Endothelial cell of umbilical vein (primary cell): ENCODE results near the gene SP140L. TPM values are rescaled to one million over a fixed set of nuclear protein-coding genes. Genes with fewer than 3 reads are reported as not detected.

ENCODE experiments used
- BruUV-seq: library from RNA; stranded (reverse); fragments of 400-500 nt; replicated peaks from 2 replicates; lab custom pipeline; 2021; lab: Mats Ljungman, UMichigan
- CTCF ChIA-PET: fragments of 300-600, 350-600 bp; sonication (Branson Sonifier 250); formaldehyde crosslinking; loops from one replicate; lab custom pipeline; 2021; ENCODE audit warnings: antibody characterized with exemption, inconsistent platforms; lab: Charles Lee
- POLR2A ChIA-PET: fragments of 300-600, 350-600 bp; sonication (Branson Sonifier 250); formaldehyde crosslinking; loops from one replicate; lab custom pipeline; 2021; ENCODE audit warnings: antibody characterized with exemption, inconsistent platforms; lab: Charles Lee
- DNase-seq: peaks from one replicate; pipeline ENCODE4 v3.0.0-alpha.2; 2011; ENCODE audit warnings: low read depth, low spot score
- FAIRE-seq: peaks from 2 replicates; lab custom pipeline; 2011; peaks lifted over from hg19 to GRCh38; lab: Jason Lieb, UNC
- H2AFZ ChIP-seq: 2 replicates; pipeline ENCODE4 v1.6.0; 2012; ENCODE audit warnings: low read depth, low read length, control low read depth, inconsistent platforms
- H3K27ac ChIP-seq: 2 replicates; pipeline ENCODE4 v1.5.1; 2011; ENCODE audit warnings: low read depth, mild to moderate bottlenecking, control low read depth, low read length, moderate library complexity; ENCODE audit not compliant: insufficient read depth
- H3K27me3 ChIP-seq, 2 experiments: 2 replicates each; pipeline versions ENCODE4 v1.6.0 to v1.6.1; 2011; ENCODE audit warnings: low read length in 2 of 2, mixed read lengths in 1 of 2; ENCODE audit not compliant: control insufficient read depth in 2 of 2, insufficient read depth in 2 of 2
- H3K36me3 ChIP-seq, 2 experiments: 2 replicates in 1 of 2; 3 replicates in 1 of 2; pipeline ENCODE4 v1.5.1; 2011; ENCODE audit warnings: low read length in 2 of 2, mild to moderate bottlenecking in 1 of 2, moderate library complexity in 1 of 2; ENCODE audit not compliant: control insufficient read depth in 2 of 2, insufficient read depth in 2 of 2; ENCODE audit errors: extremely low read depth in 1 of 2
- H3K4me1 ChIP-seq: 3 replicates; pipeline ENCODE4 v1.5.1; 2011; ENCODE audit warnings: mild to moderate bottlenecking, low read length; ENCODE audit not compliant: control insufficient read depth, insufficient read depth; ENCODE audit errors: extremely low read depth
- H3K4me2 ChIP-seq: 2 replicates; pipeline ENCODE4 v1.6.1; 2011; ENCODE audit warnings: low read length, control low read depth, mixed read lengths; ENCODE audit not compliant: insufficient read depth
- H3K4me3 ChIP-seq, 3 experiments: fragments of 200-600 bp in 1 of 3; sonication (generic), shearing (Covaris generic) in 1 of 3; replicated peaks in 1 of 3; 2 replicates each; pipeline ENCODE4 v1.5.1; 2011 to 2016; ENCODE audit warnings: control low read depth in 3 of 3, low read length in 3 of 3, mild to moderate bottlenecking in 2 of 3, inconsistent platforms in 1 of 3, low read depth in 1 of 3, moderate library complexity in 1 of 3; ENCODE audit not compliant: insufficient read depth in 1 of 3
- H3K79me2 ChIP-seq: 2 replicates; pipeline ENCODE4 v1.6.0; 2012; ENCODE audit warnings: low read length, inconsistent platforms; ENCODE audit not compliant: control insufficient read depth, insufficient read depth
- H3K9ac ChIP-seq: replicated peaks from 2 replicates; pipeline ENCODE3; 2011; ENCODE audit warnings: low read length, control low read depth; ENCODE audit not compliant: insufficient read depth; ENCODE audit errors: extremely low read depth
- H3K9me1 ChIP-seq: replicated peaks from 3 replicates; pipeline ENCODE4 v1.6.0; 2011; ENCODE audit warnings: mild to moderate bottlenecking, low read length; ENCODE audit not compliant: control insufficient read depth, insufficient read depth; ENCODE audit errors: extremely low read depth
- H3K9me3 ChIP-seq: replicated peaks from 2 replicates; pipeline ENCODE4 v1.5.1; 2012; ENCODE audit warnings: low read length, inconsistent platforms; ENCODE audit not compliant: control insufficient read depth, insufficient read depth
- H4K20me1 ChIP-seq: replicated peaks from 2 replicates; pipeline ENCODE3; 2011; ENCODE audit warnings: mild to moderate bottlenecking, low read length; ENCODE audit not compliant: control insufficient read depth, insufficient read depth; ENCODE audit errors: extremely low read depth
- CTCF ChIP-seq, 2 donors: IDR thresholded peaks; 1 replicate in 1 of 2; 2 replicates in 1 of 2; pipeline ENCODE4 v1.5.1; 2011; ENCODE audit warnings: low read length in 2 of 2, mild to moderate bottlenecking in 2 of 2, moderate library complexity in 2 of 2, control low read depth in 1 of 2, inconsistent platforms in 1 of 2, low read depth in 1 of 2; ENCODE audit not compliant: insufficient read depth in 1 of 2; ENCODE audit errors: extremely low read depth in 1 of 2
- EZH2 ChIP-seq: IDR thresholded peaks from 2 replicates; pipeline ENCODE4 v1.6.1; 2012; ENCODE audit warnings: borderline replicate concordance, low read depth, mild to moderate bottlenecking, moderate library complexity, low read length, inconsistent platforms; ENCODE audit not compliant: severe bottlenecking
- FOS ChIP-seq: IDR thresholded peaks from 2 replicates; pipeline ENCODE4 v1.6.1; 2011; ENCODE audit warnings: mild to moderate bottlenecking, low read length, moderate library complexity, borderline replicate concordance; ENCODE audit not compliant: insufficient read depth
- GATA2 ChIP-seq: IDR thresholded peaks from 2 replicates; pipeline ENCODE4 v1.7.0; 2011; ENCODE audit warnings: low read depth, mild to moderate bottlenecking, moderate library complexity, mixed read lengths, low read length; ENCODE audit not compliant: insufficient read length, insufficient read depth
- JUN ChIP-seq: IDR thresholded peaks from 2 replicates; pipeline ENCODE4 v1.6.1; 2011; ENCODE audit warnings: borderline replicate concordance, low read depth; ENCODE audit not compliant: insufficient read length, insufficient read depth
- MAX ChIP-seq: IDR thresholded peaks from 2 replicates; pipeline ENCODE4 v1.6.1; 2011; ENCODE audit not compliant: insufficient read depth, insufficient read length
- MYC ChIP-seq: IDR thresholded peaks from one replicate; pipeline ENCODE4 v1.6.1; 2011; ENCODE audit warnings: mild to moderate bottlenecking, low read depth, low read length
- POLR2A ChIP-seq: IDR thresholded peaks from 2 replicates; pipeline ENCODE4 v1.6.1; 2012; ENCODE audit warnings: low read depth, mild to moderate bottlenecking, control low read depth, low read length
- POLR2AphosphoS5 ChIP-seq: IDR thresholded peaks from 2 replicates; pipeline ENCODE4 v1.6.1; 2012; ENCODE audit warnings: low read depth, mild to moderate bottlenecking, control low read depth, low read length, moderate library complexity; ENCODE audit not compliant: insufficient read depth
- dilution Hi-C: fragments of 300-500 bp; cut with MboI; formaldehyde crosslinking; loops from one replicate; pipeline ENCODE4 v1.15.0; 2019; ENCODE audit warnings: low sequenced_read_pairs; ENCODE audit not compliant: extremely low pct_ligation_motif_present
- intact Hi-C: fragments of 100-400 bp; cut with micrococcal nuclease; formaldehyde crosslinking; loops from one replicate; pipeline ENCODE4 v1.10.0; 2022
- polyA plus RNA-seq, 4 experiments: library from polyadenylated mRNA; depleted of rRNA in 3 of 4; stranded (reverse) in 3 of 4; unstranded in 1 of 4; fragments of >200 nt; gene quantifications; 2 replicates each; pipeline versions ENCODE4 v1.2.1 to v1.2.3, GENCODE V29; 2011 to 2012; ENCODE audit warnings: missing spikeins in 1 of 4
- total RNA-seq: library from RNA; stranded (reverse); gene quantifications from 2 replicates; pipeline ENCODE4 v1.2.3, GENCODE V29; 2021

The SP140L gene
- total and polyA plus RNA-seq, 2 donors (not counting 3 experiments of a cell fraction or from before 2014, with no cell fraction given) = 16.0 to 27.3 TPM

GRCh38 chr2:230447455-230448451 lies 120.8 kb downstream of the SP140L start:
- Histone ChIP-seq H3K27me3 (no peaks in the 10 kb centered on the region), H3K9me1 (no peaks in the 10 kb centered on the region), H3K4me3 (no peak overlapping the region), H4K20me1 (no peaks in the 10 kb centered on the region), H3K27ac (peak overlapping the region; percentile 55), H3K79me2 (peaks cover 2% of the 10 kb centered on the region), H2AFZ (no peak overlapping the region), H3K9ac (no peak overlapping the region), H3K9me3 (no peaks in the 10 kb centered on the region), H3K36me3 (peaks cover 19 to 24% of the 10 kb centered on the region in 2 experiments), H3K4me2 (peak overlapping the region; percentile 42), H3K4me1 (peaks cover 15% of the 10 kb centered on the region)
- DNase-seq (peak; percentile 11), FAIRE-seq (no peak)
- intact Hi-C loops = no loop called here
- CTCF ChIA-PET = interaction anchor here (1.1 kb wide), 1 partner anchor 17 kb away, joined by 3 read pairs; no protein-coding TSS in a partner anchor
- no TSS peak for BruUV-seq
- POLR2A ChIA-PET = no interaction called here
- TF ChIP-seq GATA2 = no peak
- no peak for TF ChIP-seq EZH2
- no peak for TF ChIP-seq MYC
- no peak for TF ChIP-seq MAX
- TF ChIP-seq POLR2AphosphoS5 = no peak
- no peak for TF ChIP-seq CTCF (IDR thresholded peaks at IDR 0.05; ENCODE audit: extremely low read depth in 1 of 2, insufficient read depth in 1 of 2, low read depth in 1 of 2, low read length in 2 of 2)
- TF ChIP-seq FOS = no peak
- TF ChIP-seq JUN = no peak
- TF ChIP-seq POLR2A = no peak
- dilution Hi-C loops = no loop called here
